GM23338 (cell line): ENCODE measurements around the gene PHC2. TPM values are rescaled to one million over a fixed set of nuclear protein-coding genes. Genes with fewer than 3 reads are reported as not detected.
A peak's percentile ranks its signal among the peaks of the same experiment; 100 is the strongest.

Experiments
- ATAC-seq: fragments of 200-7000 bp; cut with Tn5 transposase; 3 replicates; pipeline ENCODE4 v1.9.1; 2020
- DNase-seq: peaks from one replicate; pipeline ENCODE4 v3.0.0-alpha.2; 2015; ENCODE audit warnings: low spot score
- H2AFZ ChIP-seq: fragments of 200-600 bp; sonication (generic); 2 replicates; pipeline ENCODE4 v1.8.0; 2016; ENCODE audit warnings: antibody characterized with exemption, mild to moderate bottlenecking, moderate library complexity
- H3F3A ChIP-seq: fragments of 200-600 bp; sonication (generic); replicated peaks from 2 replicates; pipeline ENCODE4 v1.8.0; 2017; ENCODE audit warnings: antibody characterized with exemption, mixed run types, low read depth
- H3K27ac ChIP-seq: fragments of 200-600 bp; sonication (generic); 2 replicates; pipeline ENCODE4 v1.6.1; 2016; ENCODE audit warnings: low read depth
- H3K27me3 ChIP-seq: fragments of 200-600 bp; sonication (generic); 2 replicates; pipeline ENCODE4 v1.8.0; 2016; ENCODE audit warnings: mild to moderate bottlenecking, mixed run types, moderate library complexity; ENCODE audit not compliant: insufficient read depth
- H3K36me3 ChIP-seq: fragments of 200-600 bp; sonication (generic); 2 replicates; pipeline ENCODE4 v1.8.0; 2016; ENCODE audit warnings: mild to moderate bottlenecking; ENCODE audit not compliant: insufficient read depth
- H3K4me1 ChIP-seq: fragments of 200-600 bp; sonication (generic); 2 replicates; pipeline ENCODE4 v1.8.0; 2016; ENCODE audit warnings: mild to moderate bottlenecking, moderate library complexity; ENCODE audit not compliant: insufficient read depth
- H3K4me2 ChIP-seq: fragments of 200-600 bp; sonication (generic); 2 replicates; pipeline ENCODE4 v1.7.1; 2017; ENCODE audit warnings: mixed run types
- H3K4me3 ChIP-seq: fragments of 200-600 bp; sonication (generic); 2 replicates; pipeline ENCODE4 v1.6.1; 2016; ENCODE audit warnings: mixed run types
- H3K79me2 ChIP-seq: fragments of 200-600 bp; sonication (generic); replicated peaks from 2 replicates; pipeline ENCODE4 v1.8.0; 2017; ENCODE audit warnings: mild to moderate bottlenecking; ENCODE audit not compliant: insufficient read depth
- H3K9me2 ChIP-seq: fragments of 200-600 bp; sonication (generic); 2 replicates; pipeline ENCODE4 v1.8.0; 2017; ENCODE audit not compliant: insufficient read depth
- H4K20me1 ChIP-seq: fragments of 200-600 bp; sonication (generic); replicated peaks from 2 replicates; pipeline ENCODE4 v1.8.0; 2017; ENCODE audit warnings: mild to moderate bottlenecking; ENCODE audit not compliant: insufficient read depth
- H3K27ac Mint-ChIP-seq: 2 replicates; pipeline ENCODE4 v1.8.0; 2020; ENCODE audit warnings: inconsistent platforms, mild to moderate bottlenecking, moderate library complexity, mixed read lengths
- H3K27me3 Mint-ChIP-seq: 3 replicates; pipeline ENCODE4 v1.8.0; 2022; ENCODE audit warnings: low read depth, mild to moderate bottlenecking, moderate library complexity, mixed read lengths, inconsistent platforms; ENCODE audit not compliant: insufficient read depth, poor library complexity
- H3K36me3 Mint-ChIP-seq: 3 replicates; pipeline ENCODE4 v1.8.0; 2021; ENCODE audit warnings: low read depth, mild to moderate bottlenecking, inconsistent platforms, moderate library complexity, mixed read lengths
- H3K4me1 Mint-ChIP-seq: 3 replicates; pipeline ENCODE4 v1.8.0; 2020; ENCODE audit warnings: mild to moderate bottlenecking, inconsistent platforms, mixed read lengths
- H3K4me3 Mint-ChIP-seq: 3 replicates; pipeline ENCODE4 v1.8.0; 2021; ENCODE audit warnings: moderate library complexity, mild to moderate bottlenecking, inconsistent platforms, mixed read lengths
- H3K9me3 Mint-ChIP-seq: 3 replicates; pipeline ENCODE4 v1.8.0; 2020; ENCODE audit warnings: moderate library complexity, mild to moderate bottlenecking, inconsistent platforms, mixed read lengths
- CREB1 ChIP-seq: fragments of 250-450 bp; sonication (Bioruptor Pico); IDR thresholded peaks from 2 replicates; pipeline ENCODE4 v1.5.0; 2020; ENCODE audit warnings: low read depth, mild to moderate bottlenecking, moderate library complexity
- EZH2 ChIP-seq: fragments of 200-600 bp; sonication (generic); IDR thresholded peaks from one replicate; pipeline ENCODE4 v1.8.0; 2017; ENCODE audit warnings: antibody characterized with exemption, mild to moderate bottlenecking, low read depth; ENCODE audit not compliant: unreplicated experiment
- EZH2phosphoT487 ChIP-seq: fragments of 200-600 bp; sonication (generic); IDR thresholded peaks from one replicate; pipeline ENCODE4 v1.8.1; 2018; ENCODE audit warnings: antibody characterized with exemption; ENCODE audit not compliant: unreplicated experiment
- POLR2AphosphoS5 ChIP-seq: IDR thresholded peaks from 2 replicates; pipeline ENCODE4 v1.6.1; 2016; ENCODE audit warnings: antibody characterized with exemption, low read depth
- polyA plus RNA-seq: library from polyadenylated mRNA; unstranded; fragments of >200 nt; fragmentation: Nextera tagmentation; extraction: Ambion mirVana; gene quantifications from 2 replicates; pipeline ENCODE4 v1.2.1, GENCODE V29; 2016
- total RNA-seq: library from RNA; depleted of rRNA; stranded (reverse); fragments of >200 nt; shearing (Covaris generic); gene quantifications from 2 replicates; pipeline ENCODE4 v1.2.3, GENCODE V29; 2014
- TF ChIP-seq, protein P1 (sequence below), 2 experiments: fragments of 200-600 bp in 1 of 2; sonication (generic) in 1 of 2; conservative IDR thresholded peaks; 2 replicates each; pipeline versions ENCODE4 v1.5.1 to v1.6.1; 2016 to 2017; ENCODE audit warnings: antibody characterized with exemption in 2 of 2, low read depth in 2 of 2, mild to moderate bottlenecking in 2 of 2, moderate library complexity in 1 of 2

PHC2 gene
- total and polyA plus RNA-seq, 2 experiments from 2014 or later = 1.7 to 7.3 TPM

- Histone ChIP-seq H3K9me2 (no peaks in the 10 kb centered on the region), H4K20me1 (no peaks in the 10 kb centered on the region; the same call in 1 of the 2 replicates), H3F3A (no peaks in the 10 kb centered on the region), H3K4me2 (no peak overlapping the region), H3K27me3 (no peaks in the 10 kb centered on the region), H3K36me3 (no peaks in the 10 kb centered on the region), H2AFZ (no peak overlapping the region), H3K27ac (no peak overlapping the region), H3K4me3 (no peak overlapping the region), H3K4me1 (no peaks in the 10 kb centered on the region), H3K79me2 (no peaks in the 10 kb centered on the region)
- DNase-seq = no peak
- peaks cover 10% of the 10 kb centered on the region; the same call in 2 of the 3 replicates for H3K36me3 Mint-ChIP-seq
- no peaks in the 10 kb centered on the region for H3K9me3 Mint-ChIP-seq
- ATAC-seq = peak; percentile 57
- H3K27ac Mint-ChIP-seq = no peak overlapping the region
- H3K4me1 Mint-ChIP-seq = peaks cover 5% of the 10 kb centered on the region; the same call in 2 of the 3 replicates
- TF ChIP-seq, protein P1, sequence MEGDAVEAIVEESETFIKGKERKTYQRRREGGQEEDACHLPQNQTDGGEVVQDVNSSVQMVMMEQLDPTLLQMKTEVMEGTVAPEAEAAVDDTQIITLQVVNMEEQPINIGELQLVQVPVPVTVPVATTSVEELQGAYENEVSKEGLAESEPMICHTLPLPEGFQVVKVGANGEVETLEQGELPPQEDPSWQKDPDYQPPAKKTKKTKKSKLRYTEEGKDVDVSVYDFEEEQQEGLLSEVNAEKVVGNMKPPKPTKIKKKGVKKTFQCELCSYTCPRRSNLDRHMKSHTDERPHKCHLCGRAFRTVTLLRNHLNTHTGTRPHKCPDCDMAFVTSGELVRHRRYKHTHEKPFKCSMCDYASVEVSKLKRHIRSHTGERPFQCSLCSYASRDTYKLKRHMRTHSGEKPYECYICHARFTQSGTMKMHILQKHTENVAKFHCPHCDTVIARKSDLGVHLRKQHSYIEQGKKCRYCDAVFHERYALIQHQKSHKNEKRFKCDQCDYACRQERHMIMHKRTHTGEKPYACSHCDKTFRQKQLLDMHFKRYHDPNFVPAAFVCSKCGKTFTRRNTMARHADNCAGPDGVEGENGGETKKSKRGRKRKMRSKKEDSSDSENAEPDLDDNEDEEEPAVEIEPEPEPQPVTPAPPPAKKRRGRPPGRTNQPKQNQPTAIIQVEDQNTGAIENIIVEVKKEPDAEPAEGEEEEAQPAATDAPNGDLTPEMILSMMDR (conservative IDR thresholded peaks at IDR 0.05; ENCODE audit: low read depth in 2 of 2) = 0 out of 4 replicates have a peak, but pooled peaks of 1 of the 2 experiments have one; percentile 13
- no peak for TF ChIP-seq EZH2
- H3K27me3 Mint-ChIP-seq = peaks cover 5% of the 10 kb centered on the region
- H3K4me3 Mint-ChIP-seq = no peak overlapping the region
These were observed 106.0 kb downstream of the PHC2 start for GRCh38 chr1:33324677-33325575.

- ATAC-seq = peak; percentile 53
- Histone ChIP-seq H2AFZ (no peak overlapping the region), H3K4me3 (no peak overlapping the region), H4K20me1 (no peaks in the 10 kb centered on the region; the same call in 1 of the 2 replicates), H3K4me2 (no peak overlapping the region), H3K79me2 (no peaks in the 10 kb centered on the region), H3K27ac (no peak overlapping the region), H3K36me3 (no peaks in the 10 kb centered on the region), H3K27me3 (no peaks in the 10 kb centered on the region), H3F3A (no peaks in the 10 kb centered on the region), H3K4me1 (no peaks in the 10 kb centered on the region), H3K9me2 (no peaks in the 10 kb centered on the region)
- H3K27ac Mint-ChIP-seq = no peak overlapping the region
- H3K36me3 Mint-ChIP-seq = peaks cover 5% of the 10 kb centered on the region; the same call in 2 of the 3 replicates
- H3K9me3 Mint-ChIP-seq = no peaks in the 10 kb centered on the region
- no peak overlapping the region for H3K4me3 Mint-ChIP-seq
- peaks cover 8% of the 10 kb centered on the region; the same call in 2 of the 3 replicates for H3K4me1 Mint-ChIP-seq
- TF ChIP-seq EZH2phosphoT487 (no peak), POLR2AphosphoS5 (no peak), CREB1 (no peak)
- TF ChIP-seq, protein P1 (conservative IDR thresholded peaks at IDR 0.05; ENCODE audit: low read depth in 2 of 2) = peak in 1 of 2 experiments; percentile 21; a peak in 2 of 4 replicates
- DNase-seq = no peak
- H3K27me3 Mint-ChIP-seq = peaks cover 5% of the 10 kb centered on the region
These were observed 107.0 kb downstream of the PHC2 start for GRCh38 chr1:33323663-33324477.
